GM23338 (cell line): ENCODE measurements around the gene RAP1GDS1. TPM values are rescaled to one million over a fixed set of nuclear protein-coding genes. Genes with fewer than 3 reads are reported as not detected.

Experiments
- ATAC-seq: fragments of 200-7000 bp; cut with Tn5 transposase; 3 replicates; pipeline ENCODE4 v1.9.1; 2020
- DNase-seq: peaks from one replicate; pipeline ENCODE4 v3.0.0-alpha.2; 2015; ENCODE audit warnings: low spot score
- H2AFZ ChIP-seq: fragments of 200-600 bp; sonication (generic); 2 replicates; pipeline ENCODE4 v1.8.0; 2016; ENCODE audit warnings: antibody characterized with exemption, mild to moderate bottlenecking, moderate library complexity
- H3F3A ChIP-seq: fragments of 200-600 bp; sonication (generic); replicated peaks from 2 replicates; pipeline ENCODE4 v1.8.0; 2017; ENCODE audit warnings: antibody characterized with exemption, mixed run types, low read depth
- H3K27ac ChIP-seq: fragments of 200-600 bp; sonication (generic); 2 replicates; pipeline ENCODE4 v1.6.1; 2016; ENCODE audit warnings: low read depth
- H3K27me3 ChIP-seq: fragments of 200-600 bp; sonication (generic); 2 replicates; pipeline ENCODE4 v1.8.0; 2016; ENCODE audit warnings: mild to moderate bottlenecking, mixed run types, moderate library complexity; ENCODE audit not compliant: insufficient read depth
- H3K36me3 ChIP-seq: fragments of 200-600 bp; sonication (generic); 2 replicates; pipeline ENCODE4 v1.8.0; 2016; ENCODE audit warnings: mild to moderate bottlenecking; ENCODE audit not compliant: insufficient read depth
- H3K4me1 ChIP-seq: fragments of 200-600 bp; sonication (generic); 2 replicates; pipeline ENCODE4 v1.8.0; 2016; ENCODE audit warnings: mild to moderate bottlenecking, moderate library complexity; ENCODE audit not compliant: insufficient read depth
- H3K4me2 ChIP-seq: fragments of 200-600 bp; sonication (generic); 2 replicates; pipeline ENCODE4 v1.7.1; 2017; ENCODE audit warnings: mixed run types
- H3K4me3 ChIP-seq: fragments of 200-600 bp; sonication (generic); 2 replicates; pipeline ENCODE4 v1.6.1; 2016; ENCODE audit warnings: mixed run types
- H3K79me2 ChIP-seq: fragments of 200-600 bp; sonication (generic); replicated peaks from 2 replicates; pipeline ENCODE4 v1.8.0; 2017; ENCODE audit warnings: mild to moderate bottlenecking; ENCODE audit not compliant: insufficient read depth
- H3K9me2 ChIP-seq: fragments of 200-600 bp; sonication (generic); 2 replicates; pipeline ENCODE4 v1.8.0; 2017; ENCODE audit not compliant: insufficient read depth
- H4K20me1 ChIP-seq: fragments of 200-600 bp; sonication (generic); replicated peaks from 2 replicates; pipeline ENCODE4 v1.8.0; 2017; ENCODE audit warnings: mild to moderate bottlenecking; ENCODE audit not compliant: insufficient read depth
- H3K27ac Mint-ChIP-seq: 2 replicates; pipeline ENCODE4 v1.8.0; 2020; ENCODE audit warnings: inconsistent platforms, mild to moderate bottlenecking, moderate library complexity, mixed read lengths
- H3K27me3 Mint-ChIP-seq: 3 replicates; pipeline ENCODE4 v1.8.0; 2022; ENCODE audit warnings: low read depth, mild to moderate bottlenecking, moderate library complexity, mixed read lengths, inconsistent platforms; ENCODE audit not compliant: insufficient read depth, poor library complexity
- H3K36me3 Mint-ChIP-seq: 3 replicates; pipeline ENCODE4 v1.8.0; 2021; ENCODE audit warnings: low read depth, mild to moderate bottlenecking, inconsistent platforms, moderate library complexity, mixed read lengths
- H3K4me1 Mint-ChIP-seq: 3 replicates; pipeline ENCODE4 v1.8.0; 2020; ENCODE audit warnings: mild to moderate bottlenecking, inconsistent platforms, mixed read lengths
- H3K4me3 Mint-ChIP-seq: 3 replicates; pipeline ENCODE4 v1.8.0; 2021; ENCODE audit warnings: moderate library complexity, mild to moderate bottlenecking, inconsistent platforms, mixed read lengths
- H3K9me3 Mint-ChIP-seq: 3 replicates; pipeline ENCODE4 v1.8.0; 2020; ENCODE audit warnings: moderate library complexity, mild to moderate bottlenecking, inconsistent platforms, mixed read lengths
- CREB1 ChIP-seq: fragments of 250-450 bp; sonication (Bioruptor Pico); IDR thresholded peaks from 2 replicates; pipeline ENCODE4 v1.5.0; 2020; ENCODE audit warnings: low read depth, mild to moderate bottlenecking, moderate library complexity
- ETS1 ChIP-seq: IDR thresholded peaks from 2 replicates; pipeline ENCODE4 v1.6.1; 2016; ENCODE audit warnings: antibody characterized with exemption
- EZH2phosphoT487 ChIP-seq: fragments of 200-600 bp; sonication (generic); IDR thresholded peaks from one replicate; pipeline ENCODE4 v1.8.1; 2018; ENCODE audit warnings: antibody characterized with exemption; ENCODE audit not compliant: unreplicated experiment
- JUNB ChIP-seq: IDR thresholded peaks from one replicate; pipeline ENCODE4 v1.6.1; 2016; ENCODE audit warnings: antibody characterized with exemption; ENCODE audit not compliant: unreplicated experiment
- POLR2AphosphoS5 ChIP-seq: IDR thresholded peaks from 2 replicates; pipeline ENCODE4 v1.6.1; 2016; ENCODE audit warnings: antibody characterized with exemption, low read depth
- REST ChIP-seq: IDR thresholded peaks from one replicate; pipeline ENCODE4 v1.6.1; 2018; ENCODE audit warnings: antibody characterized with exemption; ENCODE audit not compliant: unreplicated experiment
- STAT1 ChIP-seq: IDR thresholded peaks from one replicate; pipeline ENCODE4 v1.6.1; 2016; ENCODE audit warnings: antibody characterized with exemption; ENCODE audit not compliant: unreplicated experiment
- ZNF114 ChIP-seq: fragments of 250-450 bp; sonication (Bioruptor Pico); IDR thresholded peaks from 2 replicates; pipeline ENCODE4 v1.5.0; 2020; ENCODE audit warnings: mild to moderate bottlenecking, moderate library complexity
- ZNF331 ChIP-seq: fragments of 250-450 bp; sonication (Bioruptor Pico); IDR thresholded peaks from 2 replicates; pipeline ENCODE4 v1.5.0; 2020; ENCODE audit warnings: low read depth, mild to moderate bottlenecking, moderate library complexity
- ZNF462 ChIP-seq: fragments of 250-450 bp; sonication (Bioruptor Pico); IDR thresholded peaks from 2 replicates; pipeline ENCODE4 v1.5.0; 2020; ENCODE audit warnings: mild to moderate bottlenecking, moderate library complexity
- polyA plus RNA-seq: library from polyadenylated mRNA; unstranded; fragments of >200 nt; fragmentation: Nextera tagmentation; extraction: Ambion mirVana; gene quantifications from 2 replicates; pipeline ENCODE4 v1.2.1, GENCODE V29; 2016
- total RNA-seq: library from RNA; depleted of rRNA; stranded (reverse); fragments of >200 nt; shearing (Covaris generic); gene quantifications from 2 replicates; pipeline ENCODE4 v1.2.3, GENCODE V29; 2014

Gene RAP1GDS1
- total and polyA plus RNA-seq, 2 experiments from 2014 or later = 23.7 to 32.4 TPM

- TF ChIP-seq ETS1 = no peak
- no peak for TF ChIP-seq JUNB
- TF ChIP-seq REST = no peak
- no peak for TF ChIP-seq POLR2AphosphoS5
- TF ChIP-seq CREB1 = no peak
- no peak for TF ChIP-seq EZH2phosphoT487
- TF ChIP-seq ZNF114 = no peak
- no peak for TF ChIP-seq ZNF462
- TF ChIP-seq ZNF331 (CRISPR knock-in tag) = no peak
- no peak for TF ChIP-seq STAT1
- H3K9me2 ChIP-seq = no peaks in the 10 kb centered on the region
Observed at GRCh38 chr4:98406819-98407218, 145.6 kb downstream of the RAP1GDS1 start.

More at GRCh38 chr4:98406819-98407218, 145.6 kb downstream of the RAP1GDS1 start:
- ATAC-seq (no peak), DNase-seq (no peak)
- H3K27me3 Mint-ChIP-seq = no peaks in the 10 kb centered on the region
- H3K27ac Mint-ChIP-seq = no peak overlapping the region
- H3K4me3 Mint-ChIP-seq = no peak overlapping the region
- no peak overlapping the region for H3K27ac ChIP-seq
- no peaks in the 10 kb centered on the region for H4K20me1 ChIP-seq
- no peaks in the 10 kb centered on the region for H3K79me2 ChIP-seq
- H3F3A ChIP-seq = no peaks in the 10 kb centered on the region
- peaks cover 3% of the 10 kb centered on the region; the same call in 1 of the 3 replicates for H3K9me3 Mint-ChIP-seq
- H3K36me3 ChIP-seq = no peaks in the 10 kb centered on the region
- no peaks in the 10 kb centered on the region for H3K4me1 ChIP-seq
- no peaks in the 10 kb centered on the region for H3K4me1 Mint-ChIP-seq
- H3K36me3 Mint-ChIP-seq = peaks cover 4% of the 10 kb centered on the region; the same call in 2 of the 3 replicates
- no peak overlapping the region for H3K4me3 ChIP-seq
- H2AFZ ChIP-seq = no peak overlapping the region
- H3K4me2 ChIP-seq = no peak overlapping the region
- H3K27me3 ChIP-seq = no peaks in the 10 kb centered on the region
